WTC11 (cell line): ENCODE results near the gene TMEM215.

Source experiments
- CTCF ChIP-seq: fragments of 200-600 bp; IDR thresholded peaks from 2 replicates; pipeline ENCODE4 v1.8.0; 2022; ENCODE audit warnings: antibody characterized with exemption
- PREB ChIP-seq: sonication (generic); formaldehyde crosslinking; IDR thresholded peaks from 2 replicates; pipeline ENCODE4 v1.8.1; 2022; ENCODE audit warnings: mild to moderate bottlenecking, missing genetic modification reagents, moderate library complexity, borderline replicate concordance
- ZNF396 ChIP-seq: fragments of 250-450 bp; sonication (Bioruptor Pico); IDR thresholded peaks from 2 replicates; pipeline ENCODE4 v1.8.0; 2021; ENCODE audit warnings: mild to moderate bottlenecking, moderate library complexity, borderline replicate concordance

- TF ChIP-seq CTCF (no peak), ZNF396 (CRISPR knock-in tag) (no peak), PREB (CRISPR knock-in tag) (no peak)
Observed at GRCh38 chr9:32737378-32737777, 46.0 kb upstream of the TMEM215 start.
